NOMO-1 (cell line): ENCODE data around the gene NPS.
A peak's percentile ranks its signal among the peaks of the same experiment; 100 is the strongest.

Experiments
- DNase-seq, 2 experiments: peaks; one replicate each; lab custom pipeline; 2025; ENCODE audit not compliant: unreplicated experiment in 2 of 2; lab: John Stamatoyannopoulos, UW

Gene NPS, protein sequence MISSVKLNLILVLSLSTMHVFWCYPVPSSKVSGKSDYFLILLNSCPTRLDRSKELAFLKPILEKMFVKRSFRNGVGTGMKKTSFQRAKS

DNA sequence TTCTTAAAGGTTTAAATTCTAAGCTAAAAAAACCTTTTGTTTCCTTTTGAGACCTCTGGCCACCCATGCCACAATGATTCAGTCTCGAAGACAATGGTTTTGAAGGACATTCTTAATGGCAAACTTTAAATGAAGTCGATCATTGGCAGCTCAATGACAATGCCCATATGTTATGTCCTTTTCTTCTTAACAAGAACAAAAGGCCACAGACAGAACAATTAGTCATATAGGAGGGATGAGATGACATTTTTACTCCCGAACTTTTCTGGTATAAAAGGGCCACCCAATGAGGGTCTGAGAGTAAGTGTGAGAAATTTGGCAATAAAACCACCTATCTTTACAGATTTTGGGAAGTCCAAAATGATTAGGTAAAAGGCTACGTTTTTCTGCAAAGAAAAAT is at the start of gene NPS:
Gene NPS (plus strand): TSS at position 301 of the 400 bp plus-strand sequence. CDS start 60 bp downstream, at position 361.
- DNase-seq, result no peak

DNA sequence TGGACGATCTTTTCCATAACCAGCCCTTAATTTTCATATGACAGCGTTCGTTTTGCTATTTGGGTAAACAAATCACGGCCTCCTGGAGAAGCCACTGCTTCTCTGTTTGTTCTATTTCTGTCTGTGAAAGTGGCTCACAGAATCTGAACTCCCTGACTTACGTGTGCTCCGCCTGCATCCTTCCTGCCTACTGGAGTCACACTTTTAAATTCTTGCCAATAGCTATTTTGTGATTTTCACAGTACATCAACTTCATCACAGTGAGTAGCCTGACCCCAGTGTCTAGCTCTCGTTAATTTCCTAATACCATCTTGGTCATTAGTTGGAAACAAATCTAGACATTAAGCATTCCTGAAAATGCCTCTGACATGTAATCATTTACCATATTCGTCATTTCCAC is 49.0 kb upstream of the NPS start:
- no peak for DNase-seq

DNA sequence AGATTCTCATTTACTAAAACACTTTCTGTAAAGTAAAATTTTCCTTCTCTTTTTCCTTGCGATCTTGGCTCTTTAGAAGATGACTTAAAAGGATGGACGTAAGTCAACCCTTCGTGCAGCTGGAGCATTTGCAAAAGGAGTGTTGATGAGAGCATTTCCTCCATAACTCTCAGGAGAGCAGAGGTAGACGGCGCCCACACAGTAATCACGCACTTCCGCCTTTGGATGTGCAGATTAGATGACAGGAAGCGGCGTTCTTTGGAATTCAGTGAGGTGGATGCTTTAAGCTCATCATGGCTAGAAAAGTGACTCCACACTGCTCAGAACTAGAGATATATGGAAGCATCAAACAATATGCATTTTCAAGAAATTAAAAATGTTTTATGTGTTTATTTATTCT is 43.0 kb upstream of the NPS start:
- no peak for DNase-seq

DNA sequence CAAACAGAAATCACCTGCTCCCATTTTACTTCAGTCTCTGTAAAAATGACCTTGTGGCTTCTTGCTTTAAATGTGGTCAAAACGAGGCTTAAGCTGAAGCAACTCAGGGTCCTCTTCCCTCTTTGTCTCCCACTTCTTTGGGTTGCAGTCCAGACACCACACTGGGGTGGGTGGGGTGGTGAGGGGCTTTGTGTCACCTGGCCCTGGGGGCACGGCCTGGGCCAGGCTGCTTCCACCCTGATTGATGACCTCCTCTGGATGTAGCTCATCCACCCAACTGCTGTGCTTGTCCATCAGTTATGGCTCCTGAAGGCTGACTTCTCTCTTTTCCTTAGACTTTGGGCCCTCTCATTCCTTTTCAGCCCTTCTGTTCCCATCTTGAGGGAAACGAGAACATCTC is 26.8 kb upstream of the NPS start:
- DNase-seq, result no peak

DNA sequence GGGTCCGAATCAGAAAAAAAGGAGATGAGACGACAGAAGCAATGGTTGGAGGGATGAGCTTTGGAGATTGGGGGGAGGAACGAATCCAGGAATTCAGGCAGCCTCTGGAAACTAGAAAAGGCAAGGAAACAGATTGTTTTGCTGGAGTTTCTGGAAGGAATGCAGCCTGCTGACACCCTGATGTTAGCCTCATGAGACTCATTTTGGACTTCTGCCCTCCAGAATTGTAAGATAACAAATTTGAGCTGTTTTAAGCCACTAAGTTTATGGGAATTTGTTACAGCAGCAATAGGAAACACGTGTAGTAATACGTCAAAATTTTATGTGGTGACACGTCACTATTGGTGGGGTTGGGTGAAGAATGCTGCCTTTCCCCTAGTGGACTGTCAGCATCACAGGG is 25.6 kb upstream of the NPS start:
- no peak for DNase-seq

DNA sequence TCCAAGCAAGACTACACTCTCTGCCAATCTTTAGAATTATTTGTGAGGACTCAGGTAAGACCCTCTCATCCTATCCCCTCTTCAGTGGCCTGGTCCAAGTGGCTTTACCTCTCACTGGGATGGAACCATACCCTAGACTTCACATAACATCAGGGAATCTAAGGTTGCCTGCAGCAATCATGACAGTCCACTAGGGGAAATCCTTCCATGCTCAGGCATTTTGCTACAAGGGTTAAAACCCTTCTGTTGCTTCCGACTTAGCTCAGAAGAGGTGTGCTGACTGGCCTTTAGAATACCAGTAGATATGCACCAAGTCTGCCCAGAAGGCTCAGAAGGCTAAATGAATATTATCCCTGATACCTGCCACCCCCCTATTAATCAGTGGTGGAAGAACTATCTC is 24.9 kb upstream of the NPS start:
- no peak for DNase-seq

DNA sequence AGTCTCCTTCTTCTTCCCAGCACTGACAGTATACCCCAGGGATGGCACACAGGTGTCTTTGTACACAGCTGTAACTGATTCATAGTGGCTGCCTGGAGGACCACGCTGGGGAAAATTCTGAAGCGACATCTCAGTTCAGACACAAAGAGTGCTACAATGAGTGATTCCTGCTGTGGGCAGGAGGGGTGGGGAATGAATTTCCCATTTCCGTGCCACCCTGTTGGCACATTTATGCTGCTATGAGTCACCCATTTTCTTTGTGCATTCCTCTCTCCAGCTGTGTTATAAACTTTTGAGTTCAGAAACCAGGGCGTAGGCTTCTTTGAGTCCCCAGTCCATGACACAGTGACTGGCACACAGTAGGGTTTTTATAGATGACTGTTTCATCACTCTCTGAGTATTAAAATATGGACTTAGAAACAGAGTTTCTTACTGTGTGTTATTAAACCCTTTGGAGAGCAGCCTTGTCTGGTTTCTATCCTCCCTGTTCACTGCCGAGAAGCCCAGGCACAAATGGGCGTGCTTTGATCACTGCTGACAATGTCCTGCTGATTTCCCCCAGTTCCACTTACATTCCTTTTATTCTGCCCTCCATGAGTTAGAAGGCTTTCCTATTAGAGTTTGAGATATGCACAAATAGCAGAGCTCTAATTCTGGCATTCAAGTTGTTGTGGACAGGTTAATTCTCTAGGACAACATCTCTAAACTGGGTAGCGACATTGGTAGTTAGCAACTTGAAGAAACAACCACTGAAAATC is 24.0 kb upstream of the NPS start:
- DNase-seq, result no peak

GRCh38 chr10:127525686-127526085 is 23.4 kb upstream of the NPS start:
- DNase-seq, result no peak

DNA sequence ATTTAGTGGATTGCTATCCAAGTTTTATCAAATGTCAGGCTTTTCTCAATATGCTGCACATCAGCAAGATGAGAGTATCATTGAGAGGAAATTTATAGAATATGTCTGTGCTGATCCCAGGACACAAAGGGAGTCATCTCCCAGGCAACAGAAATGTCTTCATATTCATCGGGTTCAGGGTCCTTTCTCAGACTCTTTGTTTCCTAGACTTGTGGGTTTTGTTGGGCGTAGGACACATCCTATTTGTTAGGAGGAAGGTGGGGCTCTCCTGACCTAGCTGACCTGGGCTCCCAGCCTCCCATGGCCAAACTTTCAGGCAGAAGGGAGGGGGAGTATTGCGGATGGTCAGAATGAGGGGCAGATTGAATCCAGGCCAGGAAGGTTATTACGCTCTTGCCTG is 22.9 kb upstream of the NPS start:
- no peak for DNase-seq

DNA sequence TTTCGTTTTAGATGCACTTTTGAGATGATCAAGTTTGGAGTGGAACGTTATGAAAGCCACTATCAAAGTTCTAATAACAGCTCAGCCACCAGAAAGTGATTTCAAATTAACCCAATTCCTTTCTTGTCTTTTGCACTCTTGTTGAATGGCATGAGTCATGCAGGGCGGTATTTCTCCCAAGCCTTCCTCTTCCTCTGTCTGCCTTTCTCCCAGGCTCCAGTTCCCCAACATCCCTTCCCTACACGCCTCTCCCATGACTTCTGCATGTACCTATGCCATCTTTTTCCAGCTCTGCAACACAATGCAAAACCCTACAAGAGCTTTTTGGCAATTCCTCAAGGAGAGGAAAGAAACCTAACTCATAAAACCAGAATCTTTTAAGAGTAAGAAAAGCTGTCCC is 21.8 kb upstream of the NPS start:
- DNase-seq, result no peak

GRCh38 chr10:127527891-127528290 is 21.2 kb upstream of the NPS start:
- no peak for DNase-seq

- no peak for DNase-seq
Observed at GRCh38 chr10:127532193-127532592, 16.9 kb upstream of the NPS start.

DNA sequence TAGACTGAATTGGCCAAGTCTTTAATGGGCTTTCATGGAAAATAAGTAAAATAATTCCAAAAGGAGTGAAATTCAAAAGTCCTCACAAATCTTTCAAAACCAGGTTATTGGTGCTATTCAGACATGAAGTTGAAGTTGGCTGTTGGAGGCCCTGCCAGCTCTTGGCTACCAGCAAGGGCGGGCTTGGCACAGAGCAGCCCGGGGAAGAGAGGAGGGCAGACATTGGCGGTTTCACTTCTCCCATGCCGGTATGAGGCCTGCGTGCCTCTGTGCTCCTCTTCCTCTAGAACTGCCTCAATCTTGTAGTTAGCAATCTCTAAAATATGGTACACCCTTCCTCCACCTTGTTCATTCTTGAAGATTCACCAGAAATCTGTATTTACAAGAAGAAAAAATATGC is 16.4 kb upstream of the NPS start:
- no peak for DNase-seq

DNA sequence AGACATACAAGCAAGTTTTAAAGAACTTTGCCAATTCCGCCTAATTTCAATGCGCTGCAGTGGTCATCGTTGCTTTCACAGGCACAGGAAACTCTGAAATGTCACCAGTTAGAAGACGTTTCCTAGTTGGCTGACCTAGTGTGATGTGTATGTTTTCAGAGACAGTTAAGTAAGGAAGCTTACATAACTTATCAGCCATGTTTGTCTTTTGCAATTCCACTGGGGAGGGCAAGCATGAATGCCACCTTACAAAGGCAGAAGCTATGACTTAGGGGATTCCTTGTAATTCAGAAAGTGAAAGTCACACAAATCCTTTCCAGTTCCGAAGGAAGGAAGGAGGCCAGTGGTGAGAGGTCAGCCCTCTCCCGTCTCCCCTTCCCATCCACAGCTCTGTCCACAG is 15.0 kb upstream of the NPS start:
- peak in 1 of 2 experiments; percentile 18 for DNase-seq

DNA sequence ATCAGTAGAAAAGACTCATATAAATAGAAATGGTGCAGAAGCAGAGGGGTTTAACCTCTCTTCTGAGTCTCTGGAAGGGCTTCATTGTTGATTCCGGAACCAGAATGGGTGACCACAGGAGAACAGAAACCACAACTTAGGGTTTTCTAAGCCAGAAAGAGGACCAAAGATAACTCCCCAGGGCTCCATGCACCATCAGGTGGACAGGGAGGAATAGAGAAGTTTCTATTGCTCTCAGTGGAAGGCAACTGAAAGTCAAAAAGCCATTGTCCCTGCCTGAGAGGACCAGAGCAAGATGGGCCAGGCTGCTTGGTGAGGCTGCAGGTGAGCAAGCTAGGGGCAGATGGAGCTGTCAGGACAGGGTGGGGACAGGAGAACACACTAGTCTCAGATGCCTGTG is 14.6 kb upstream of the NPS start:
- DNase-seq, result peak in 1 of 2 experiments; percentile 0

DNA sequence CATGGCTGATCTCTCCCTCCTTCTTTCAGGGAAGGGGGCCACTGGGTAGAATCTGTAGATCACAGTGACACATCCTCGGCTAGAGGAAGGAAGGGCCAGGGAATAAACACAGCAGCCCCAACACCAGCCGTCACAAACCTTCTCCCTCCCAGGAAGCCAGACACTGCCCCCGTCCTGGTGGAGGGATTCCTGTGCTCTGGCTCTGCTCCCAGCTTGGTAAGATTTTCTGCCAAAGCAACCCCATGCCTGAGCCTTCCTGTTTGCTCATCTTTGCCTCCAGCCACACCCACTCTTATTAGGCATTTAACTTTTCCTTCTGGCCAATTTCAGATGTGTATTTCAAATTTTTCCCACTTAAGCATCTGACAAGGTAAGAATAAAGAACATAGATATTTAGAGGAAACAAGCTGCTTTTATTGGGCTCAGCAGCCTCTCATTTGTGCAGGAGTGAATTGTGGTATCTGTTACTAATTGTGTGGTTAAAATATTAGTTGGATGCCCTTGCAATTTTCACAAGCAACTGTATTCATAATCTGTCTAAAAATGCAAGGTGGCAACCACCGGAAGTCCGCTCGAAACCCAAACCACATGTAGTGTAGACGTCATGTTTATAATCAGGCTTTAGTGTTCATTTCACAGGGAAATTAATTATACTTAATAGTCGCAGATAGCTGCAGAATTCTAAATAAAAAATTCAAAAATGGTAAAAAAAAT is 13.2 kb upstream of the NPS start:
- no peak for DNase-seq

GRCh38 chr10:127536972-127537760 is 11.9 kb upstream of the NPS start:
- no peak for DNase-seq

DNA sequence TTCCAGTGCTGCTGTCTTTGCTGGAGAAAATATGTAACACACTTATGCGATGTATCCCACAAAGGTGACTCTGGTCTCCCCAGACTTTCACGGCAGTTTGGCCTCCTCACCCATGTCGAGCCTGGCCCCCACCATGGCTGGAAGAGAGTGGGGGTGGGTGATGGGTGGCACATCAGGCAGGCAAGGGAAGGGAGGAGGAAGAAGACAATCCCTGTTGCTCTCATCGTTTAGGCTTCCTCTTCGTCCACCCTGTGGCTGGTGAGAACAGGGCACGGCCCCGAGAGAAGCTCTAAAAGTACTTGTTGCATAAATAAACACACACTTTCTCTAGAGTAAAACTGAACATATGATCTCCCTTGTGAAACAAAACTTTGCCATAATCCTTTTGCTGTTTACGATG is 11.2 kb upstream of the NPS start:
- DNase-seq, result no peak

- DNase-seq, result no peak
Observed at GRCh38 chr10:127548022-127548421, 1.1 kb upstream of the NPS start.

- DNase-seq, result no peak
Observed at GRCh38 chr10:127550861-127551260, 1.8 kb downstream of the NPS start.

DNA sequence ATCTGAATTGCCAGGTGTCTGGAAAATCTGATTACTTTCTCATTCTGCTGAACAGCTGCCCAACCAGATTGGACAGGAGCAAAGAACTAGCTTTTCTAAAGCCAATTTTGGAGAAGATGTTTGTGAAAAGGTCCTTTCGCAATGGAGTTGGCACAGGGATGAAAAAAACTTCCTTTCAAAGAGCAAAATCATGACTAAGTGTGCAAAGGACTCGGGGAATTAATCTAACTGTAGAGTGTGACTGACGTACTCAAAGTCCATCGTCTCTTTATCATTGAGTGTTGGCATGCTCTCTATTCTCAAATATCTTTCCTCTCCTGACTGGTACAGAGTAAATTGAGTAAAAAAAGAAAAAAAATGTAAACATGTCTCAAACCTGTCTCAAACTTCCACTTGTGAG is 3.3 kb downstream of the NPS start:
- DNase-seq, result no peak
